ENCODE results near the gene GIGYF1. TPM values are rescaled to one million over a fixed set of nuclear protein-coding genes. Genes with fewer than 3 reads are reported as not detected.

Gene GIGYF1
- total and polyA plus RNA-seq, 9 donors = 7.0 to 93.0 (median 56.1) TPM

- no peak for DNase-seq
- intact Hi-C loops (cut with DNase I) = loop anchor here in 1 of 4 donors (10.0 kb wide), 1 partner anchor 234 kb away; the partner anchor contains the start of gene SPACDR
- Histone ChIP-seq H3K27me3 (no peaks in the 10 kb centered on the region), H3K27ac (no peak overlapping the region), H3K4me1 (ENCODE audit: insufficient read depth) (no peaks in the 10 kb centered on the region), H3K4me3 (no peak overlapping the region), H3K36me3 (no peaks in the 10 kb centered on the region), H3K9me3 (no peaks in the 10 kb centered on the region)
- WGBS, 3 donors = 61 to 67% (median 62%) methylated on average over 6 of the region's 6 CpGs
- TF ChIP-seq CTCF (IDR thresholded peaks at IDR 0.05) (no peak), POLR2A (IDR thresholded peaks at IDR 0.05) (no peak), EP300 (IDR thresholded peaks at IDR 0.05) (no peak)
These were observed 5.0 kb upstream of the GIGYF1 start for GRCh38 chr7:100699018-100699417.

- no peaks in the 10 kb centered on the region for H3K27me3 ChIP-seq
- no peaks in the 10 kb centered on the region for H3K36me3 ChIP-seq
- WGBS, 3 donors = 78 to 86% (median 81%) methylated on average over 6 of the region's 6 CpGs
- H3K27ac ChIP-seq = no peak overlapping the region
- H3K9me3 ChIP-seq = no peaks in the 10 kb centered on the region
- no peak for DNase-seq
- H3K4me1 ChIP-seq (ENCODE audit: insufficient read depth) = peaks cover 9% of the 10 kb centered on the region
- H3K4me3 ChIP-seq = no peak overlapping the region
- intact Hi-C loops (cut with DNase I) = loop anchor here in 1 of 4 donors (10.0 kb wide), 1 partner anchor 231 kb away; the partner anchor contains the start of gene SPACDR
- TF ChIP-seq EP300 (IDR thresholded peaks at IDR 0.05) = no peak
- TF ChIP-seq CTCF (IDR thresholded peaks at IDR 0.05) = no peak
These were observed 2.1 kb upstream of the GIGYF1 start for GRCh38 chr7:100696123-100696521.

GRCh38 chr7:100693312-100694097 is 545 bp downstream of the GIGYF1 start:
- intact Hi-C loops (cut with DNase I) = loop anchor here (2.0 to 10.0 kb wide), 7 partner anchors 131 to 1104 kb away; partner anchors contain the start of genes LAMTOR4 (in 1 of the 4) and SPACDR (in 1 of the 4)
- Histone ChIP-seq H3K27ac (peak overlapping the region; percentile 69 to 93), H3K36me3 (no peaks in the 10 kb centered on the region), H3K27me3 (no peaks in the 10 kb centered on the region), H3K4me1 (ENCODE audit: insufficient read depth) (peaks cover 15% of the 10 kb centered on the region), H3K9me3 (no peaks in the 10 kb centered on the region), H3K4me3 (peak overlapping the region; percentile 59)
- DNase-seq = peak; percentile 20 to 66 (median 45)
- WGBS, 3 donors = 0 to 1% (median 1%) methylated on average over 19 to 81 of the region's 81 CpGs
- TF ChIP-seq POLR2A (IDR thresholded peaks at IDR 0.05) (no peak), EP300 (IDR thresholded peaks at IDR 0.05) (no peak), CTCF (IDR thresholded peaks at IDR 0.05) (no peak)

GRCh38 chr7:100692578-100692961 is 1.5 kb downstream of the GIGYF1 start:
- DNase-seq = peak in 1 of 5 donors; percentile 30
- H3K27ac ChIP-seq = no peak overlapping the region
- TF ChIP-seq POLR2A (IDR thresholded peaks at IDR 0.05) (no peak), EP300 (IDR thresholded peaks at IDR 0.05) (no peak), CTCF (IDR thresholded peaks at IDR 0.05) (no peak)
- intact Hi-C loops (cut with DNase I) = loop anchor here (2.0 to 10.0 kb wide), 7 partner anchors 130 to 1105 kb away; partner anchors contain the start of genes LAMTOR4 (in 1 of the 4) and SPACDR (in 1 of the 4)
- no peaks in the 10 kb centered on the region for H3K9me3 ChIP-seq
- no peaks in the 10 kb centered on the region for H3K36me3 ChIP-seq
- WGBS, 3 donors = 45 to 46% (median 46%) methylated on average over 6 of the region's 6 CpGs
- peaks cover 15% of the 10 kb centered on the region for H3K4me1 ChIP-seq (ENCODE audit: insufficient read depth)
- H3K27me3 ChIP-seq = no peaks in the 10 kb centered on the region
- H3K4me3 ChIP-seq = peak overlapping the region; percentile 59
